B cell (primary cell): ENCODE data around the gene DOCK1. TPM values are rescaled to one million over a fixed set of nuclear protein-coding genes. Genes with fewer than 3 reads are reported as not detected.

ENCODE experiments used
- ATAC-seq: fragments of 200-7000 bp; cut with Tn5 transposase; one replicate; pipeline ENCODE4 v1.10.0; 2021; ENCODE audit warnings: low read depth, mild to moderate bottlenecking, moderate number of reproducible peaks, moderate library complexity
- CTCF ChIA-PET: fragments of 350-600 bp; sonication (Branson Sonifier 250); formaldehyde crosslinking; loops from one replicate; lab custom pipeline; 2021; ENCODE audit warnings: antibody characterized with exemption, inconsistent platforms; lab: Charles Lee
- POLR2A ChIA-PET: fragments of 350-600 bp; sonication (Branson Sonifier 250); formaldehyde crosslinking; loops from one replicate; lab custom pipeline; 2021; ENCODE audit warnings: antibody characterized with exemption; lab: Charles Lee
- DNase-seq: peaks from one replicate; pipeline ENCODE4 v3.0.0; 2013
- H2AFZ ChIP-seq: 2 replicates; pipeline ENCODE4 v1.6.1; 2012; ENCODE audit warnings: mild to moderate bottlenecking, low read depth, low read length; ENCODE audit not compliant: insufficient read depth, poor library complexity, severe bottlenecking
- H3K27ac ChIP-seq, 2 donors: 1 replicate in 1 of 2; 2 replicates in 1 of 2; pipeline ENCODE4 v1.5.1; 2012 to 2013; ENCODE audit warnings: low read length in 2 of 2, mild to moderate bottlenecking in 2 of 2, moderate library complexity in 1 of 2
- H3K27me3 ChIP-seq, 4 experiments: fragments of 200-600 bp in 1 of 4; sonication (generic) in 1 of 4; replicated peaks in 1 of 4; 1 replicate in 2 of 4; 2 replicates in 2 of 4; pipeline versions ENCODE4 v1.6.1 to v1.7.0; 2013 to 2016; ENCODE audit warnings: low read length in 3 of 4, mild to moderate bottlenecking in 2 of 4, mixed read lengths in 1 of 4, moderate library complexity in 1 of 4; ENCODE audit not compliant: insufficient read depth in 4 of 4, control insufficient read depth in 3 of 4; ENCODE audit errors: control extremely low read depth in 1 of 4
- H3K36me3 ChIP-seq, 2 experiments: replicated peaks in 1 of 2; 1 replicate in 1 of 2; 2 replicates in 1 of 2; pipeline versions ENCODE4 v1.6.1 to v1.7.1; 2013; ENCODE audit warnings: low read length in 1 of 2; ENCODE audit not compliant: insufficient read depth in 2 of 2, control insufficient read depth in 1 of 2; ENCODE audit errors: control extremely low read depth in 1 of 2, extremely low read depth in 1 of 2
- H3K4me1 ChIP-seq, 2 donors: fragments of 200-600 bp in 1 of 2; sonication (generic) in 1 of 2; 1 replicate in 1 of 2; 2 replicates in 1 of 2; pipeline versions ENCODE4 v1.5.1 to v1.6.1; 2013 to 2017; ENCODE audit warnings: low read length in 2 of 2; ENCODE audit not compliant: control insufficient read depth in 2 of 2, insufficient read depth in 2 of 2
- H3K4me2 ChIP-seq: replicated peaks from 2 replicates; pipeline ENCODE3; 2012; ENCODE audit warnings: mild to moderate bottlenecking, low read depth, low read length; ENCODE audit not compliant: poor library complexity, severe bottlenecking
- H3K4me3 ChIP-seq, 5 experiments: fragments of 200-600 bp in 1 of 5; sonication (generic) in 1 of 5; 1 replicate in 3 of 5; 2 replicates in 2 of 5; pipeline versions ENCODE4 v1.5.1 to v1.7.0; 2011 to 2016; ENCODE audit warnings: low read length in 4 of 5, mild to moderate bottlenecking in 4 of 5, low read depth in 2 of 5, control low read depth in 1 of 5, moderate library complexity in 1 of 5; ENCODE audit not compliant: insufficient read depth in 1 of 5; ENCODE audit errors: control extremely low read depth in 1 of 5, extremely low read depth in 1 of 5
- H3K79me2 ChIP-seq: fragments of 200-600 bp; sonication (generic); one replicate; pipeline ENCODE4 v1.6.0; 2016; ENCODE audit warnings: low read length; ENCODE audit not compliant: control insufficient read depth, insufficient read depth
- H3K9ac ChIP-seq: fragments of 200-600 bp; sonication (generic); 2 replicates; pipeline ENCODE4 v1.6.1; 2017; ENCODE audit warnings: mild to moderate bottlenecking, low read length, moderate library complexity
- H3K9me3 ChIP-seq, 3 donors: one replicate each; pipeline versions ENCODE4 v1.6.1 to v1.7.1; 2013; ENCODE audit warnings: low read length in 2 of 3; ENCODE audit not compliant: control insufficient read depth in 2 of 3, insufficient read depth in 1 of 3; ENCODE audit errors: control extremely low read depth in 1 of 3
- H4K20me1 ChIP-seq: 2 replicates; pipeline ENCODE4 v1.6.0; 2012; ENCODE audit warnings: mild to moderate bottlenecking, low read length; ENCODE audit not compliant: insufficient read depth, control insufficient read depth, poor library complexity, severe bottlenecking
- H3K27ac Mint-ChIP-seq: one replicate; pipeline ENCODE4 v1.8.0; 2021; ENCODE audit warnings: mixed read lengths
- H3K27me3 Mint-ChIP-seq: one replicate; pipeline ENCODE4 v1.8.0; 2021; ENCODE audit warnings: mixed read lengths
- H3K4me1 Mint-ChIP-seq: one replicate; pipeline ENCODE4 v1.8.0; 2021; ENCODE audit warnings: mixed read lengths
- H3K4me3 Mint-ChIP-seq: one replicate; pipeline ENCODE4 v1.8.0; 2021; ENCODE audit warnings: mixed read lengths
- H3K9me3 Mint-ChIP-seq: one replicate; pipeline ENCODE4 v1.8.0; 2022; ENCODE audit warnings: mixed read lengths; ENCODE audit not compliant: insufficient read depth
- EZH2 ChIP-seq: IDR thresholded peaks from 2 replicates; pipeline ENCODE4 v1.6.1; 2012; ENCODE audit warnings: borderline replicate concordance, low read depth, mild to moderate bottlenecking, moderate library complexity, low read length; ENCODE audit not compliant: insufficient read depth, poor library complexity, severe bottlenecking
- WGBS: methylation state at CpG from one replicate; pipeline ENCODE4 v1.1.5; 2013; ENCODE audit warnings: missing lambda C conversion rate; ENCODE audit not compliant: insufficient coverage; 5-methylcytosine and 5-hydroxymethylcytosine counted together
- intact Hi-C: fragments of 100-400 bp; cut with micrococcal nuclease; formaldehyde crosslinking; loops from one replicate; pipeline ENCODE4 v1.10.0; 2022
- polyA plus RNA-seq: library from polyadenylated mRNA; depleted of rRNA; stranded (reverse); fragments of >200 nt; gene quantifications from 2 replicates; pipeline ENCODE4 v1.2.3, GENCODE V29; 2012
- total RNA-seq, 2 donors: library from RNA; stranded (reverse); fragments of 120-200 nt in 1 of 2; gene quantifications; 1 replicate in 1 of 2; 2 replicates in 1 of 2; pipeline versions ENCODE4 v1.2.3 to v1.2.4, GENCODE V29; 2013 to 2022
- TF ChIP-seq, protein P1 (sequence below): fragments of 200-600 bp; IDR thresholded peaks from one replicate; pipeline ENCODE4 v1.8.0; 2022; ENCODE audit warnings: antibody characterized with exemption, mild to moderate bottlenecking

Gene DOCK1
- total and polyA plus RNA-seq, 2 donors (not counting 1 experiment from before 2014, with no cell fraction given), result not detected

DNA sequence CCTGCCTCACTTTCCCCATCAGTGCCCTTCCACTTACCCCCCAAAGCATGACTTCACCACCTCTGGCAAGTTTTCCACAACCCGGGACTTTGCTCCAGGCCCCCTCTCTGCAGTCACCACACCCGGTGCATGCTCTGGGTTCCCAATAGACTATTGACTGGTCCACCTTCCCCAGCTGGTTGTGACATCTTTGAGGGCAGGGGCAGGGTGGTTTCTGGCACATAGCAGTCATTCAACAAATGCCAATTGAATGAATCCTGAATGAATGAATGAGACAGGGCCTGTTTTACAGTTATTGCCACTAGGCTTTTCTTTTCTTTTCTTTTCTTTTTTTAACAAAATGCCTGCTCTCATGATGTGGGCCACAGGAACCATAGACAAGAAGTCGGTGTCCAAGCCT is 28.8 kb upstream of the DOCK1 start:
- no peak overlapping the region for H3K4me2 ChIP-seq
- no peaks in the 10 kb centered on the region for H3K36me3 ChIP-seq
- intact Hi-C loops, result no loop called here
- H3K79me2 ChIP-seq, result no peaks in the 10 kb centered on the region
- no peak overlapping the region for H3K9ac ChIP-seq
- POLR2A ChIA-PET, result no interaction called here
- DNase-seq (no peak), ATAC-seq (no peak)
- no peaks in the 10 kb centered on the region for H3K27me3 Mint-ChIP-seq
- no peaks in the 10 kb centered on the region for H4K20me1 ChIP-seq
- H3K4me3 Mint-ChIP-seq, result no peak overlapping the region
- H3K27me3 ChIP-seq, result no peaks in the 10 kb centered on the region
- CTCF ChIA-PET, result no interaction called here
- H3K4me3 ChIP-seq, result no peak overlapping the region
- H3K27ac Mint-ChIP-seq, result no peak overlapping the region
- H3K4me1 ChIP-seq, result no peaks in the 10 kb centered on the region
- H3K27ac ChIP-seq, result no peak overlapping the region
- no peaks in the 10 kb centered on the region for H3K4me1 Mint-ChIP-seq
- WGBS, result 81% methylated on average over 2 of the region's 3 CpGs
- peaks cover 0 to 14% (median 0%) of the 10 kb centered on the region in 3 donors for H3K9me3 ChIP-seq
- no peak overlapping the region for H2AFZ ChIP-seq
- TF ChIP-seq, protein P1, sequence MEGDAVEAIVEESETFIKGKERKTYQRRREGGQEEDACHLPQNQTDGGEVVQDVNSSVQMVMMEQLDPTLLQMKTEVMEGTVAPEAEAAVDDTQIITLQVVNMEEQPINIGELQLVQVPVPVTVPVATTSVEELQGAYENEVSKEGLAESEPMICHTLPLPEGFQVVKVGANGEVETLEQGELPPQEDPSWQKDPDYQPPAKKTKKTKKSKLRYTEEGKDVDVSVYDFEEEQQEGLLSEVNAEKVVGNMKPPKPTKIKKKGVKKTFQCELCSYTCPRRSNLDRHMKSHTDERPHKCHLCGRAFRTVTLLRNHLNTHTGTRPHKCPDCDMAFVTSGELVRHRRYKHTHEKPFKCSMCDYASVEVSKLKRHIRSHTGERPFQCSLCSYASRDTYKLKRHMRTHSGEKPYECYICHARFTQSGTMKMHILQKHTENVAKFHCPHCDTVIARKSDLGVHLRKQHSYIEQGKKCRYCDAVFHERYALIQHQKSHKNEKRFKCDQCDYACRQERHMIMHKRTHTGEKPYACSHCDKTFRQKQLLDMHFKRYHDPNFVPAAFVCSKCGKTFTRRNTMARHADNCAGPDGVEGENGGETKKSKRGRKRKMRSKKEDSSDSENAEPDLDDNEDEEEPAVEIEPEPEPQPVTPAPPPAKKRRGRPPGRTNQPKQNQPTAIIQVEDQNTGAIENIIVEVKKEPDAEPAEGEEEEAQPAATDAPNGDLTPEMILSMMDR, result no peak
- no peak for TF ChIP-seq EZH2
- H3K9me3 Mint-ChIP-seq, result no peaks in the 10 kb centered on the region

DNA sequence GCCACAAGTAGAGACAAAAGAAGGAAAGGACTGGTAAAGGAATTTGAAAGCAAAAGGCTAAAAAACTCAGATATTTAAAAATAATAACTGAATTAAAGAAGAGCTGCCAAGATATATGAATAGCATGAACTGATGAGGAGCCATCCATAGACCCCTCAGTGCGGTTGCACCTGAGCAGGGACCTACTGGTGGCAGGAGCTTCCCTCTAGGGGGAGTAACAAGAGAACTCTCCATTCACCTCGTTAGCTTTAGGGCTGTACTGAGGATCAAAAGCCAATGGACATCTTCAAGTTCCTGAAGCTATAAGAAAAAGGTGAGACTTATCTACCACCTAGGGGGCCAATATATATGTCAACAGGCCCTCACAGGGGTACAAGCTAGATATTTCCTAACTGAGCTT is 27.8 kb upstream of the DOCK1 start:
- Histone ChIP-seq H3K4me3 (no peak overlapping the region), H3K27ac (no peak overlapping the region), H3K9ac (no peak overlapping the region), H3K36me3 (no peaks in the 10 kb centered on the region), H3K27me3 (no peaks in the 10 kb centered on the region), H3K4me2 (no peak overlapping the region), H4K20me1 (no peaks in the 10 kb centered on the region), H2AFZ (no peak overlapping the region), H3K79me2 (no peaks in the 10 kb centered on the region), H3K4me1 (no peaks in the 10 kb centered on the region), H3K9me3 (peaks cover 0 to 13% (median 0%) of the 10 kb centered on the region in 3 donors)
- intact Hi-C loops, result no loop called here
- ChIA-PET CTCF (no interaction called here), POLR2A (no interaction called here)
- WGBS, result 88% methylated on average over 1 of the region's 2 CpGs
- H3K4me1 Mint-ChIP-seq, result no peaks in the 10 kb centered on the region
- no peaks in the 10 kb centered on the region for H3K9me3 Mint-ChIP-seq
- ATAC-seq (no peak), DNase-seq (no peak)
- no peaks in the 10 kb centered on the region for H3K27me3 Mint-ChIP-seq
- TF ChIP-seq, protein P1, result no peak
- no peak for TF ChIP-seq EZH2
- H3K4me3 Mint-ChIP-seq, result no peak overlapping the region
- no peak overlapping the region for H3K27ac Mint-ChIP-seq
